ENCODE results near the gene DCAF16. TPM values are rescaled to one million over a fixed set of nuclear protein-coding genes. Genes with fewer than 3 reads are reported as not detected.

The DCAF16 gene
- total and polyA plus RNA-seq, 2 donors (not counting 1 experiment from before 2014, with no cell fraction given), result 18.2 to 68.1 TPM

DNA sequence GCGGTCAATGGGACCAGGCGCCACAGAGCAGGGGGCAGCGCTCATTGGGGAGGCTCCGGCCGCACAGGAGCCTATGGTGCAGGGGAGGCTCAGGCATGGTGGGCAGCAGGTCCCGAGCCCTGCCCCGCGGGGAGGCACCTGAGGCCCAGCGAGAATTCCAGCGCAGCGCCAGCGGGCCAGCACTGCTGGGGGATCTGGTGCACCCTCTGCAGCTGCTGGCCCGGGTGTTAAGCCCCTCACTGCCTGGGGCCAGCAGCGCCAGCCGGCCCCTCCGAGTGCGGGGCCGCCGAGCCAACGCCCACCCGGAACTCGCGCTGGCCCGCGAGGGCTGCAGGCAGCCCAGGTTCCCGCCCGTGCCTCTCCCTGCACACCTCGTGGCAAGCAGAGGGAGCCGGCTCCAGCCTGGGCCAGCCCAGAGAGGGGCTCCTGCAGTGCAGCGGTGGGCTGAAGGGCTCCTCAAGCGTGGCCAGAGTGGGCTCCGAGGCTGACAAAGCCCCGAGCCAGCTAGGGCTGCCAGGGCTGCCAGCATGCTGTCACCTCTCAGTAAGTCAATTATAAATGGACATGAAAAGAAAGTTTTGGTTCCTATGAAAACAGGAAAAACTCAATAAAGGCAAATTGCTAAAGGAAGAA, 43.6 kb downstream of the DCAF16 start:
- Histone ChIP-seq H3K4me1 (ENCODE audit: control insufficient read depth in 2 of 2, insufficient read depth in 2 of 2, low read length in 2 of 2) (no peaks in the 10 kb centered on the region), H3K4me3 (ENCODE audit: control extremely low read depth in 1 of 5, extremely low read depth in 1 of 5, insufficient read depth in 1 of 5, low read depth in 2 of 5, low read length in 4 of 5) (no peak overlapping the region), H3K27ac (ENCODE audit: low read length in 2 of 2) (no peak overlapping the region), H3K9me3 (ENCODE audit: control extremely low read depth in 1 of 3, control insufficient read depth in 2 of 3, insufficient read depth in 1 of 3, low read length in 2 of 3) (peaks cover 0 to 5% (median 0%) of the 10 kb centered on the region in 3 donors), H3K27me3 (replicated peaks in 1 of 4; ENCODE audit: control extremely low read depth in 1 of 4, control insufficient read depth in 3 of 4, insufficient read depth in 4 of 4, low read length in 3 of 4) (no peaks in the 10 kb centered on the region), H3K79me2 (ENCODE audit: control insufficient read depth, insufficient read depth, low read length) (no peaks in the 10 kb centered on the region), H3K4me2 (replicated peaks; ENCODE audit: low read depth, low read length, poor library complexity, severe bottlenecking) (no peak overlapping the region), H4K20me1 (ENCODE audit: control insufficient read depth, insufficient read depth, low read length, poor library complexity, severe bottlenecking) (no peaks in the 10 kb centered on the region), H3K36me3 (replicated peaks in 1 of 2; ENCODE audit: control extremely low read depth in 1 of 2, control insufficient read depth in 1 of 2, extremely low read depth in 1 of 2, insufficient read depth in 2 of 2, low read length in 1 of 2) (no peaks in the 10 kb centered on the region), H2AFZ (ENCODE audit: insufficient read depth, low read depth, low read length, poor library complexity, severe bottlenecking) (no peak overlapping the region), H3K9ac (ENCODE audit: low read length) (no peak overlapping the region)
- POLR2A ChIA-PET, result no interaction called here
- DNase-seq (no peak), ATAC-seq (ENCODE audit: low read depth) (no peak)
- intact Hi-C loops (cut with micrococcal nuclease), result no loop called here
- H3K4me1 Mint-ChIP-seq, result no peaks in the 10 kb centered on the region
- H3K27me3 Mint-ChIP-seq, result peaks cover 9% of the 10 kb centered on the region
- H3K4me3 Mint-ChIP-seq, result no peak overlapping the region
- CTCF ChIA-PET, result no interaction called here
- no peaks in the 10 kb centered on the region for H3K9me3 Mint-ChIP-seq (ENCODE audit: insufficient read depth)
- WGBS (ENCODE audit: insufficient coverage), result 95% methylated on average over 31 of the region's 33 CpGs
- H3K27ac Mint-ChIP-seq, result no peak overlapping the region
- TF ChIP-seq, protein P1, sequence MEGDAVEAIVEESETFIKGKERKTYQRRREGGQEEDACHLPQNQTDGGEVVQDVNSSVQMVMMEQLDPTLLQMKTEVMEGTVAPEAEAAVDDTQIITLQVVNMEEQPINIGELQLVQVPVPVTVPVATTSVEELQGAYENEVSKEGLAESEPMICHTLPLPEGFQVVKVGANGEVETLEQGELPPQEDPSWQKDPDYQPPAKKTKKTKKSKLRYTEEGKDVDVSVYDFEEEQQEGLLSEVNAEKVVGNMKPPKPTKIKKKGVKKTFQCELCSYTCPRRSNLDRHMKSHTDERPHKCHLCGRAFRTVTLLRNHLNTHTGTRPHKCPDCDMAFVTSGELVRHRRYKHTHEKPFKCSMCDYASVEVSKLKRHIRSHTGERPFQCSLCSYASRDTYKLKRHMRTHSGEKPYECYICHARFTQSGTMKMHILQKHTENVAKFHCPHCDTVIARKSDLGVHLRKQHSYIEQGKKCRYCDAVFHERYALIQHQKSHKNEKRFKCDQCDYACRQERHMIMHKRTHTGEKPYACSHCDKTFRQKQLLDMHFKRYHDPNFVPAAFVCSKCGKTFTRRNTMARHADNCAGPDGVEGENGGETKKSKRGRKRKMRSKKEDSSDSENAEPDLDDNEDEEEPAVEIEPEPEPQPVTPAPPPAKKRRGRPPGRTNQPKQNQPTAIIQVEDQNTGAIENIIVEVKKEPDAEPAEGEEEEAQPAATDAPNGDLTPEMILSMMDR (IDR thresholded peaks at IDR 0.05), result no peak
- TF ChIP-seq EZH2 (IDR thresholded peaks at IDR 0.05; ENCODE audit: borderline replicate concordance, insufficient read depth, low read depth, low read length, poor library complexity, severe bottlenecking), result no peak

DNA sequence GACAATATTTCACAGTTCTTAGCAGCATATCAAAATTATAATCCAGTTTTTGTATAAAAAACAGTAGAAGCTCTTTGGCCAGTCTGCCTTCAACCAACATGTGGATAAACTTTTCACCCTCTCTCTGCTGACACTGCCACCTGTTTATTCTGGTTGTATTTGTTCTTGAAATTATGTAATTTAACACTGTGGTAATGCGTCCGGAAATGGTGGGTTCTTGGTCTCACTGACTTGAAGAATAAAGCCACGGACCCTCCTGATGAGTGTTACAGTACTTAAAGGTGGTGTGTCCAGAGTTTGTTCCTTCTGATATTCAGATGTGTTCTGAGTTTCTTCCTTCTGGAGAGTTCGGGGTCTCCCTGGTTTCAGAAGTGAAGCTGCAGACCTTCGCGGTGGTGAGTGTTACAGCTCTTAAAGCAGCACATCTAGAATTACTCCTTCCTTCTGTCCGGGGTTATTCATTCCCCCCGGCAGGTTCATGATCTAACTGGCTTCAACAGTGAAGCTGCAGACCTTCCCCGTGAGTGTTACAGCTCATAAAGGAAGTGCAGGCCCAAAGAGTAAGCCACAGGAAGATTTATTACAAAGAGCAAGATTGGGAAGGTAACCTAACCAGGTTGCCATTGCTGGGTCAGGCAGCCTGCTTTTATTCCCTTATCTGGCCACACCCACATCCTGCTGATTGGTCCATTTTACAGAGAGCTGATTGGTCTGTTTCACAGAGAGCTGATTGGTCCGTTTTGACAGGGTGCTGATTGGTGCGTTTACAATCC, 44.9 kb downstream of the DCAF16 start:
- no peaks in the 10 kb centered on the region for H3K36me3 ChIP-seq (replicated peaks in 1 of 2; ENCODE audit: control extremely low read depth in 1 of 2, control insufficient read depth in 1 of 2, extremely low read depth in 1 of 2, insufficient read depth in 2 of 2, low read length in 1 of 2)
- ATAC-seq (ENCODE audit: low read depth), result no peak
- peak overlapping the region; percentile 30 for H2AFZ ChIP-seq (ENCODE audit: insufficient read depth, low read depth, low read length, poor library complexity, severe bottlenecking)
- ChIA-PET CTCF (no interaction called here), POLR2A (no interaction called here)
- no peaks in the 10 kb centered on the region for H3K4me1 ChIP-seq (ENCODE audit: control insufficient read depth in 2 of 2, insufficient read depth in 2 of 2, low read length in 2 of 2)
- Mint-ChIP-seq H3K4me1 (no peaks in the 10 kb centered on the region), H3K9me3 (ENCODE audit: insufficient read depth) (no peaks in the 10 kb centered on the region), H3K27ac (no peak overlapping the region), H3K4me3 (no peak overlapping the region), H3K27me3 (peaks cover 11% of the 10 kb centered on the region)
- no peaks in the 10 kb centered on the region for H3K79me2 ChIP-seq (ENCODE audit: control insufficient read depth, insufficient read depth, low read length)
- no peaks in the 10 kb centered on the region for H3K27me3 ChIP-seq (replicated peaks in 1 of 4; ENCODE audit: control extremely low read depth in 1 of 4, control insufficient read depth in 3 of 4, insufficient read depth in 4 of 4, low read length in 3 of 4)
- WGBS (ENCODE audit: insufficient coverage), result 17% methylated on average over 10 of the region's 11 CpGs
- H3K27ac ChIP-seq (ENCODE audit: low read length in 2 of 2), result no peak overlapping the region
- H4K20me1 ChIP-seq (ENCODE audit: control insufficient read depth, insufficient read depth, low read length, poor library complexity, severe bottlenecking), result no peaks in the 10 kb centered on the region
- no peak for DNase-seq
- H3K4me3 ChIP-seq (ENCODE audit: control extremely low read depth in 1 of 5, extremely low read depth in 1 of 5, insufficient read depth in 1 of 5, low read depth in 2 of 5, low read length in 4 of 5), result no peak overlapping the region
- peaks cover 0 to 5% (median 0%) of the 10 kb centered on the region in 3 donors for H3K9me3 ChIP-seq (ENCODE audit: control extremely low read depth in 1 of 3, control insufficient read depth in 2 of 3, insufficient read depth in 1 of 3, low read length in 2 of 3)
- no peak overlapping the region for H3K9ac ChIP-seq (ENCODE audit: low read length)
- H3K4me2 ChIP-seq (replicated peaks; ENCODE audit: low read depth, low read length, poor library complexity, severe bottlenecking), result no peak overlapping the region
- intact Hi-C loops (cut with micrococcal nuclease), result no loop called here
- TF ChIP-seq, protein P1 (IDR thresholded peaks at IDR 0.05), result no peak
- no peak for TF ChIP-seq EZH2 (IDR thresholded peaks at IDR 0.05; ENCODE audit: borderline replicate concordance, insufficient read depth, low read depth, low read length, poor library complexity, severe bottlenecking)
